Muscle of arm (tissue), 14 donors: ENCODE data around the gene PLXNA3. TPM values are rescaled to one million over a fixed set of nuclear protein-coding genes. Genes with fewer than 3 reads are reported as not detected.

ENCODE experiments used
- DNase-seq: peaks from one replicate; pipeline ENCODE4 v3.0.0-alpha.2; 2013
- long read RNA-seq, 11 donors: transcript quantifications; one replicate each; lab custom pipeline, GENCODE V29; 2026
- polyA plus RNA-seq, 12 donors: library from polyadenylated mRNA; unstranded; fragments of 120-200 nt; gene quantifications; one replicate each; pipeline ENCODE4 v1.2.1, GENCODE V29; 2013; ENCODE audit not compliant: insufficient read length in 12 of 12

PLXNA3 gene
- polyA plus RNA-seq = 10 to 100 TPM in 10 of 12 donors, 1 to 10 TPM in 1, not detected in 1; 6.7 to 67.7 (median 38.3) TPM
- long read RNA-seq, donor 1, partial matches to known transcripts = 12 of 14 reads
- long read RNA-seq, donor 1, other reads (novel, unspliced or antisense) = 0 of 14 reads
- long read RNA-seq, donor 2, partial matches to known transcripts = 6 of 58 reads
- long read RNA-seq, donor 2, other reads (novel, unspliced or antisense) = 51 of 58 reads
- long read RNA-seq, donor 3, partial matches to known transcripts = 0 of 1 reads
- long read RNA-seq, donor 3, other reads (novel, unspliced or antisense) = 0 of 1 reads
- long read RNA-seq, donor 4, partial matches to known transcripts = 0 of 1 reads
- long read RNA-seq, donor 4, other reads (novel, unspliced or antisense) = 0 of 1 reads
- long read RNA-seq, donor 5, partial matches to known transcripts = 0 of 3 reads
- long read RNA-seq, donor 5, other reads (novel, unspliced or antisense) = 0 of 3 reads
- long read RNA-seq, donor 6, full-length matches to known transcripts = 3 of 30 reads
- long read RNA-seq, donor 6, partial matches to known transcripts = 27 of 30 reads
- long read RNA-seq, donor 6, other reads (novel, unspliced or antisense) = 0 of 30 reads
- long read RNA-seq, donor 7 = 0 reads
- long read RNA-seq, donor 8, partial matches to known transcripts = 11 of 15 reads
- long read RNA-seq, donor 8, other reads (novel, unspliced or antisense) = 0 of 15 reads
- long read RNA-seq, donor 9, partial matches to known transcripts = 0 of 3 reads
- long read RNA-seq, donor 9, other reads (novel, unspliced or antisense) = 0 of 3 reads
- long read RNA-seq, donor 10, partial matches to known transcripts = 5 of 6 reads
- long read RNA-seq, donor 10, other reads (novel, unspliced or antisense) = 0 of 6 reads
- long read RNA-seq, donor 11, partial matches to known transcripts = 0 of 1 reads
- long read RNA-seq, donor 11, other reads (novel, unspliced or antisense) = 0 of 1 reads

GRCh38 chrX:154458116-154458953 lies at the start of gene PLXNA3:
TSS of gene PLXNA3 (plus strand) at chrX:154458281. CDS start at chrX:154460184, 1,903 bp downstream.
- no peak for DNase-seq

- DNase-seq = no peak
These were observed 49.3 kb upstream of the PLXNA3 start for GRCh38 chrX:154408659-154409221.

- no peak for DNase-seq
These were observed 48.7 kb upstream of the PLXNA3 start, which contains the start of gene DNASE1L1 for GRCh38 chrX:154409222-154409871. TSS of gene DNASE1L1 (minus strand) at chrX:154409254. CDS start at chrX:154405568, 3,686 bp downstream.

GRCh38 chrX:154411981-154412340 lies 46.1 kb upstream of the PLXNA3 start:
- DNase-seq = peak; percentile 46

GRCh38 chrX:154412468-154412867 lies 45.6 kb upstream of the PLXNA3 start:
- no peak for DNase-seq

- DNase-seq = no peak
These were observed 44.9 kb upstream of the PLXNA3 start for GRCh38 chrX:154413142-154413541.

- DNase-seq = no peak
These were observed 40.9 kb upstream of the PLXNA3 start for GRCh38 chrX:154417157-154417556.

GRCh38 chrX:154419189-154419588 lies 38.9 kb upstream of the PLXNA3 start:
- DNase-seq = no peak

- no peak for DNase-seq
These were observed 38.2 kb upstream of the PLXNA3 start for GRCh38 chrX:154419688-154420401.

GRCh38 chrX:154420402-154420756 lies 37.7 kb upstream of the PLXNA3 start:
- DNase-seq = no peak

GRCh38 chrX:154426916-154427770 lies 30.9 kb upstream of the PLXNA3 start:
- no peak for DNase-seq

- DNase-seq = peak; percentile 89
These were observed 29.6 kb upstream of the PLXNA3 start, which contains the start of gene ATP6AP1 for GRCh38 chrX:154428176-154429171. TSS of gene ATP6AP1 (plus strand) at chrX:154428677. CDS start at chrX:154428693, 16 bp downstream.

GRCh38 chrX:154429711-154430110 lies 28.4 kb upstream of the PLXNA3 start:
- DNase-seq = no peak

- DNase-seq = no peak
These were observed 27.6 kb upstream of the PLXNA3 start for GRCh38 chrX:154430479-154430878.

- DNase-seq = no peak
These were observed 27.2 kb upstream of the PLXNA3 start for GRCh38 chrX:154430916-154431315.

GRCh38 chrX:154431341-154431740 lies 26.7 kb upstream of the PLXNA3 start:
- DNase-seq = no peak

- no peak for DNase-seq
These were observed 25.9 kb upstream of the PLXNA3 start for GRCh38 chrX:154432210-154432609.

- DNase-seq = no peak
These were observed 24.5 kb upstream of the PLXNA3 start for GRCh38 chrX:154433605-154434004.
